HG02884 (cell line): ENCODE results near the gene SCYL1.

Experiments used
- ATAC-seq: cut with Tn5 transposase; IDR thresholded peaks from one replicate; pipeline ENCODE4 v1.9.1; 2021; ENCODE audit warnings: mild to moderate bottlenecking, moderate library complexity; ENCODE audit not compliant: unreplicated experiment

The SCYL1 gene

GRCh38 chr11:65532388-65533064 is 7.6 kb downstream of the SCYL1 start:
- no peak for ATAC-seq

DNA sequence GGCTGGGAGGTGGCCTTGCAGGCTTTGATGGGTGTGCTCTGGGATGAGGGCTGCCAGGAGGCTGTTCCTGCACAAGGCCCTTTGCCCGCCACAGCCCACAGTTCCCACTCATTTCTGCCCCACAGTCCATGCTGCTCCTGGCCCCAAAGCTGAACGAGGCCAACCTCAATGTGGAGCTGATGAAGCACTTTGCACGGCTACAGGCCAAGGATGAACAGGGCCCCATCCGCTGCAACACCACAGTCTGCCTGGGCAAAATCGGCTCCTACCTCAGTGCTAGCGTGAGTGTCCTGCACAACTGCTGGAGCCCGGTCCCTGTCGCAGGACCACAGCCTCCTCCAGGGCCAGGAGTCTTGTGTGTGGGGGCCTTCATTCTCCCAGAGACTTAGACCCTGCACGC is 10.2 kb downstream of the SCYL1 start:
- no peak for ATAC-seq

DNA sequence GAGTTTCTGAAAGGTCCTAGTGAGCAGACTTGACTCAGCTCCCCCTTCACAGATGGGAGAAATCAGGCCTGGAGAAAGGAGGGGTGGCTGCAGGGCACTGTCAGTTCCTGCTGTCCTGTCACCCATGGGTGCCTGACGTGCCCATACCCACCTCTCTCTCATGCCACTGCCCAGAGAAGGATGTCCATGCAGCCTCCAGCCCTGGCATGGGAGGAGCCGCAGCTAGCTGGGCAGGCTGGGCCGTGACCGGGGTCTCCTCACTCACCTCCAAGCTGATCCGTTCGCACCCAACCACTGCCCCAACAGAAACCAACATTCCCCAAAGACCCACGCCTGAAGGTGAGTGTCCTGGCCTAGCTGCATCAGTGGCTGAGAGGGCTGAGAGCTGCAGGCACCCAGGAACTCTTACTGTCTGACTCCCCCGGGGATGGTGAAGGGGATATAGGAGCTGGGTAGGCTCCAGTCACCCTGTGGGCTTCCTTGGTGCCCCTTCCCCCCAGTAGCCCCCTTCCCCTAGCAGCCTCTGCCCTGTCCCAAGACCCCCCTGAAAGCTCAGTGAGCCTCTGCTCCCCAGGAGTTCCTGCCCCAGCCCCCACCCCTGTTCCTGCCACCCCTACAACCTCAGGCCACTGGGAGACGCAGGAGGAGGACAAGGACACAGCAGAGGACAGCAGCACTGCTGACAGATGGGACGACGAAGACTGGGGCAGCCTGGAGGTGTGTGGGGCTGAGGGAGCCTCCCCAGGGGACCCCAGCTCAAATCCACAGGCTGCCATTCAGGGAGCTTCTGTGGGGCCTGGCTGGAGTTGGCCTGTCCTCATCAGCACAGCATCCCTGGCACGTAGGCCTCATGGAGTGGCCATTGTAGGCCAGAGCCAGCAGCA is 11.8 kb downstream of the SCYL1 start:
- ATAC-seq, result no peak

DNA sequence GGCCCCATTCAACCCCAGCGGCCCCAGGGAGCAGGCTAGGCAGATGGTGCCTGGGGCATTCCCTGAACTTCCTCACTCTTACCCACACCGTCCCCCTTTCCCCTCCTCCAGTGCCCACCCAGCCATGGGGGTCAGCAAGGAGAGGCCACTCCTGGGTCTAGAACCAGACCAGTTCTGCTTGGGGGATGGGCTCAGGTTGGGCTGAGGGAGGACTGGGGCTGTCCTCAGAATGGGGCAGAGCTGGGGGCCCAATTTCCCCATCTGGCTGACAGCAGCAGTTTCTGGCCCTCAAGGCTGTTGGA is 12.4 kb downstream of the SCYL1 start:
- ATAC-seq, result no peak

DNA sequence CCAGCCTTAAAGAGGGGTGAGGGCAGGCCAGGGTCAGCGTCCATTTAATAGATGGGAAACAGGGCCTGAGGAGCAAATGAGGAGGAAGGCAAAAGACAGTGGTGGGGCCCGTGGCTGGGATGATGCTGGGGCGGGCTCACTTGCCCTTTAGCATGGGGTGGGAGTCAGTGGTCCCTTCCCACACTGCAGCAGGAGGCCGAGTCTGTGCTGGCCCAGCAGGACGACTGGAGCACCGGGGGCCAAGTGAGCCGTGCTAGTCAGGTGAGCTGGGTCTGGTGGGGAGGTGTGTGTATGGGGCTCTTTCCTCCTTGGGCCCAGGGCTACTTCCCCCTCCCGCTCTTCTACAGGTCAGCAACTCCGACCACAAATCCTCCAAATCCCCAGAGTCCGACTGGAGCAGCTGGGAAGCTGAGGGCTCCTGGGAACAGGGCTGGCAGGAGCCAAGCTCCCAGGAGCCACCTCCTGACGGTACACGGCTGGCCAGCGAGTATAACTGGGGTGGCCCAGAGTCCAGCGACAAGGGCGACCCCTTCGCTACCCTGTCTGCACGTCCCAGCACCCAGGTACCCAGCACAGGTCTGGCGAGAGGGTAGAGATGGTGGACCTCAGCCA is 12.8 kb downstream of the SCYL1 start:
- ATAC-seq, result no peak

DNA sequence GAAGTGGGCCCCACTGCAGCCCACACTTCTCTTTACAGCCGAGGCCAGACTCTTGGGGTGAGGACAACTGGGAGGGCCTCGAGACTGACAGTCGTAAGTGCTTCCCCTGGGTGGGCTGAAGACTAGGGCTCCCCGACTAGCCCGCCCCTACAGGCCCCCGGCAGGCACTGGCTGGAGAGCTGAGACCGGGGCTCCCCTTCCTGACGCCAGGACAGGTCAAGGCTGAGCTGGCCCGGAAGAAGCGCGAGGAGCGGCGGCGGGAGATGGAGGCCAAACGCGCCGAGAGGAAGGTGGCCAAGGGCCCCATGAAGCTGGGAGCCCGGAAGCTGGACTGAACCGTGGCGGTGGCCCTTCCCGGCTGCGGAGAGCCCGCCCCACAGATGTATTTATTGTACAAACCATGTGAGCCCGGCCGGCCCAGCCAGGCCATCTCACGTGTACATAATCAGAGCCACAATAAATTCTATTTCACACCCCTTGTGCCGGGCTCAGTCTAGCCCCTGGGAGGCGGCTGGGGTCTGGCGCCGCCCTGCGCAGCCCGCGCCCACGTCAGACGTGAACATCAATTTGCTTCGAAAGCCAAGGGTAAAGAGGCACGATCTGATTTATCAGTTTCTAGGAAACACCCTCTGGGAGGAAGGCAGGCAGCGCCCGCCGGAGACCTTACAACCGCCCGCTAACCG is 13.5 kb downstream of the SCYL1 start:
- ATAC-seq, result no peak

GRCh38 chr11:65538915-65539743 is 14.2 kb downstream of the SCYL1 start:
- no peak for ATAC-seq

- ATAC-seq, result peak; percentile 43
These were observed 14.9 kb downstream of the SCYL1 start for GRCh38 chr11:65539744-65540289.

DNA sequence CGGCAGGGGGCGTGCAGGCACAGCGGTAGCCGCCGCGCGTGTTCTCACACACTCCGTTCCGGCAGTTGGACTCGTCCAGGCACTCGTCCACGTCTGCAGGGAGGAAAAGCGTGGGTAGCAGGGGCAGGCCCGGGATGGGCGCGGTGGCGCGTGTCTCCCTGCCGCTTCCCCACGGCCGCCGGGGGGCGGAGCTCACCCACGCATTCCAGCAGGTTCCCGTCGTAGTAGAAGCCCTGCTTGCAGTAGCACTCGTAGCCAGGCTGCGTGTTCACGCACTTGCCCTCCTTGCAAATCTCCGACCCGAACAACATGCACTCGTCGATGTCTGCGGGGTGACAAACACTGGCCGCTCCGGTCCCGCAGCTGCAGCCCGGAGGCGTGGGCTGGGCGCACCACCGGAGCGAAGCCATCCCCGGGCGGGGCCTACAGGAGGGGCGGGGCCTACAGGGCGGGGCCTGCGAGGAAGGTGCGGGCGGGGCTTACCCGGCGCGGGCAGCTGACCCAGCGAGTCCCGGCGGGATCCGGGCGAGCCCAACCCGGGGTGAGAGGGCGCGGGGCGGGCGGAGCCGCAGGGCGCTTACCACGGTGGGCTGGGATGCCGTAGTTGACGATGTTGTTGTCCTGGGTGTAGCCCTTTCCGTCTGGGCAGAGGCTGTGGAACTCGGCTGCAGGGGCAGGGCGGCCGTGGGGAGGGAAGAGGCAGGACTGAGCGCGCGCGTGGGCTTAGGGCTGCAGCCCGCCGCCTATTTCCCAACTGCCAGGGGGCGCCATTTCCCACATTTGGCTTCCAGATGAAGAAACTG is 15.6 kb downstream of the SCYL1 start:
- peak; percentile 51 for ATAC-seq

GRCh38 chr11:65541093-65541982 is 16.5 kb downstream of the SCYL1 start:
- ATAC-seq, result no peak

DNA sequence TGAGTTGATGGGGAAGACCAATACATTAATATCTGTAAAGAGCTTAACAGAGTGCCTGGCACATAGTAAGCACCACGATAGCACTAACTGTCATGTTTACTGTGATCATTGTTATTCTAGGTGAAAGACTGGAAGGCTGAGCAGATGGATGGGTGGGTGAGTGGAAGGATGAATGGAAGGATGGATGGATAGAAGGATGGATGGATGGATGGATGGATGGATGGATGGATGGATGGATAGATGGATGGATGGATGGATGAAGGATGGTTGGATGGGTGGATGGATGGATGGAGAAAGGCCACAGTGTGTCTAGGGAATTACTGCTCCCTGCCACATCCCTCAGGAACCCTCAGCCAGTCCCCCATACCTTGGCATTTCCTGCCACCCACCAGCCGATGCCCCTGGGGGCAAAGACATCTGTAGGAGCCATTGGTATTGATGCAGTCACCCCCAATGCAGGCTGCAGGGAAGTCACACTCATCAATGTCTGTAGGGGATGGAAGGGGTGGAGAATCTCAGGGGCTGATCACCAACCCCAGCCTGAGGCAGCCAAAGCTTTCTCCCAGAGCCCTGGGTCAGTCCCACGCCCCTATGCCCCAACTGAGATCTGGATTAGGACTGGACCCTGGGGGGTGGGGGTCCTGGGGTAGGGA is 18.0 kb downstream of the SCYL1 start:
- ATAC-seq, result no peak

DNA sequence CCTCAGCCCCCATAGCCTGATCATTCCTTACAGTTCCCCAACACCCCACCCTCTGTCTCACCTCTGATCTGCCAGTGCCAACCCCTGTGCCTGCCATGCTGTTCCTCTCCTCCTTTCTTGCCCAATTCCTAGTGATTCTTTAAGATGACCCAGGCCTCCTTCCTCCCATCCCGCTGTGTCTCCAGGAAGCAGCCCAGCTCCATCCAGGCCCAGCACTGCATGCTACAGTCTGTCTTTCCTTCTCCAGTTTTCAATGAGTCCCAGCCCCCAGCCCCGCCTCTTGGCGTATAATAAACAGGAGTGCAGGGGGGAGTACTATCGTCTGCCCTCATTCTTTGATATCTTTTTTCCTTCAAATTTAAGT is 21.0 kb downstream of the SCYL1 start:
- no peak for ATAC-seq

GRCh38 chr11:65546217-65546958 is 21.5 kb downstream of the SCYL1 start:
- peak; percentile 65 for ATAC-seq

DNA sequence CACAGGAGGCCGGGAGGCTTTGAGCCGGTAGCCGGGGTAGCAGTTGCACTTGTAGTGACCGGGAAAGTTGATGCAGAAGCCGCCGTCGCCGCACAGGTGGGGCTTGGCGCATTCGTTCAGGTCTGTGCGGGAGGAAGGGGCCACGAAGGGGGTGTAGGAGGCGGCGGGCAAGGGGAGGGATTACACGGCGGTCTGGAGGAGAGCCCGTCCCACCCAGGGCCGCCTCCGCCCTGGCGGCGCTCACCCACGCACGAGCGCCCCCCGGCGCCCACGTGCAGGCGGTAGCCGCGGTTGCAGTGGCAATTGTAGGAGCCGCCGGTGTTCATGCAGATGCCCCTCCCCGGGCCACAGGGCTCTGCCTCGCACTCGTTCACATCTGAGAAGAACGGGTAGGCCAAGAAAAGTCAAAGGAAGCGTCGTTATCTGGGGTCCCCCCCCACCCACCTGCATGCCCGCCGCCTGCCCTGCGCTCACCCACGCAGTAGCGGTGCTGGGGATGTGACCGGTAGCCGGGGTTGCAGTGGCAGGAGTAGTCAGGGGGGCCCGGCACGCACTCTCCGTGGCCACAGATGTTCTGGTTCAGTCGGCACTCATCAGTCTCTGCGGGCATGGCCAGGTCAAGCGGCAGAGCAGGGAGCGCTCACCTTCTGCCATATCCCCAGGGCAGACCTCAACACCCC is 22.7 kb downstream of the SCYL1 start:
- ATAC-seq, result no peak

GRCh38 chr11:65548395-65548794 is 23.5 kb downstream of the SCYL1 start:
- no peak for ATAC-seq

GRCh38 chr11:65549096-65549495 is 24.2 kb downstream of the SCYL1 start:
- no peak for ATAC-seq
